ENCODE data around the gene DHRS12.

Gene DHRS12

DNA sequence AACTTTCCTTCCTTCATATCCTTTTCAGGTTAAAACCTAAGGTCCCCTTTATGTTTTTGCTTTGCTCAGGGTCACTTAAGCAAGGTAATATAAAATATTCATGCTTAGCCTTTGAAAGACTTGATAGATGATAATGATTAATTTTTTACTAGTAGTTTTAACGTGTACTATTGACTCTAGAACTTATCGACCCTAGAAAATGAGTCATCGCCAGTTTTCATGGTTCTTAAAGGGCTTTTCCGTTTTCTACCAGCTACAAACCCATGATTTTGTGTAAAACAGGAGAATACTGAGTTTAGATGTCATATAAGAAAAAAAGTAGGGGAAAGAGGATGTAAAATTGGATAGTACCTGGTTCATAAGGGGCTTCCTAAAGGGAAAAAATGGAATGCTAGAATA, 75.7 kb downstream of the DHRS12 start:
- no peak for FAIRE-seq
- DNase-seq (ENCODE audit: insufficient read length): no peak
- TF ChIP-seq TAF1 (IDR thresholded peaks at IDR 0.05; ENCODE audit: borderline replicate concordance, low read depth, low read length) (no peak), POLR2A (IDR thresholded peaks at IDR 0.05; ENCODE audit: low read depth, low read length) (no peak), POLR2AphosphoS5 (IDR thresholded peaks at IDR 0.05; ENCODE audit: low read depth, low read length) (no peak)

- FAIRE-seq (no peak), DNase-seq (ENCODE audit: insufficient read length) (no peak)
- no peak for TF ChIP-seq TAF1 (IDR thresholded peaks at IDR 0.05; ENCODE audit: borderline replicate concordance, low read depth, low read length)
- TF ChIP-seq POLR2AphosphoS5 (IDR thresholded peaks at IDR 0.05; ENCODE audit: low read depth, low read length): no peak
- TF ChIP-seq POLR2A (IDR thresholded peaks at IDR 0.05; ENCODE audit: low read depth, low read length): no peak
Measured at GRCh38 chr13:51727634-51728274, 76.2 kb downstream of the DHRS12 start.

- no peak for DNase-seq (ENCODE audit: insufficient read length)
- TF ChIP-seq POLR2AphosphoS5 (IDR thresholded peaks at IDR 0.05; ENCODE audit: low read depth, low read length): no peak
- no peak for TF ChIP-seq POLR2A (IDR thresholded peaks at IDR 0.05; ENCODE audit: low read depth, low read length)
- no peak for TF ChIP-seq TAF1 (IDR thresholded peaks at IDR 0.05; ENCODE audit: borderline replicate concordance, low read depth, low read length)
- FAIRE-seq: no peak
Measured at GRCh38 chr13:51726446-51727193, 77.3 kb downstream of the DHRS12 start.

DNA sequence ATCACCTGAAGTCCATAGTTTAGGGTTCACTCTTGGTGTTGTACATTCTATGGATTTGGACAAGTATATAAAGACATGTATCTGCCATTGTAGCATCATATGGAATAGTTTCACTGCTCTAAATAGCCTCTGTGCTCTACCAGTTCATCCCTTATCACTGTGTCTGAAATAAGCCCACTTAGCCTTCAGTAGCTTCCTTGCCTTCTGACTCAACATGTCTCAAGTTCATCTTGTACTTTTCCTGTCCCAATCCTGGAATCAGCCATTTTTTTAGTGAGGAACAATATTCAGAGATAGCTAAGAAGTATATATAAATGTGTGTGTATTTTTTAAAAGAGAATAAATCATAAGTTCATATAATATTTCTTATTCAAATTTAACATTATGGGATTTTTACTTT, 79.2 kb downstream of the DHRS12 start:
- DNase-seq (ENCODE audit: insufficient read length) (no peak), FAIRE-seq (no peak)
- TF ChIP-seq POLR2AphosphoS5 (IDR thresholded peaks at IDR 0.05; ENCODE audit: low read depth, low read length) (no peak), TAF1 (IDR thresholded peaks at IDR 0.05; ENCODE audit: borderline replicate concordance, low read depth, low read length) (no peak), POLR2A (IDR thresholded peaks at IDR 0.05; ENCODE audit: low read depth, low read length) (no peak)

DNA sequence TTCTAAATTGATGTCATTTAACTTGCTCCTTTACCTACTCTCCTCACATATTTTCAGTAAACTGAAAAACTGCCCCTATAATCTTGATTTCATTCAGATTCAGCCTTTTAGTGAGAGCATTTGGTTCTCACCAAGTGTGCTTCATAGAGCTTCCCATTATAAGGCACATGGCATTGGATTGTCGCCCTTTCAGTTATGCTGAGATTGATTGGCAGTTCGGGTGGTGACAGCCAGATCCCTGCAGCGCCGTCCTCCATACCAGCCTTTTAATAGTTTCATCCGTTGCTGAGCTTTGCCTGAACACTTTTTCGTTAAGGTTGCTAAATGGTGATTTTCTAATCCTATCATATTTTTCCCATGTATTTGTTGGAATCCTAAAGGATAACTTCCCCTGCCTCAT, 80.4 kb downstream of the DHRS12 start:
- TF ChIP-seq POLR2A (IDR thresholded peaks at IDR 0.05; ENCODE audit: low read depth, low read length) (no peak), POLR2AphosphoS5 (IDR thresholded peaks at IDR 0.05; ENCODE audit: low read depth, low read length) (no peak), TAF1 (IDR thresholded peaks at IDR 0.05; ENCODE audit: borderline replicate concordance, low read depth, low read length) (no peak)
- DNase-seq (ENCODE audit: insufficient read length) (no peak), FAIRE-seq (no peak)

DNA sequence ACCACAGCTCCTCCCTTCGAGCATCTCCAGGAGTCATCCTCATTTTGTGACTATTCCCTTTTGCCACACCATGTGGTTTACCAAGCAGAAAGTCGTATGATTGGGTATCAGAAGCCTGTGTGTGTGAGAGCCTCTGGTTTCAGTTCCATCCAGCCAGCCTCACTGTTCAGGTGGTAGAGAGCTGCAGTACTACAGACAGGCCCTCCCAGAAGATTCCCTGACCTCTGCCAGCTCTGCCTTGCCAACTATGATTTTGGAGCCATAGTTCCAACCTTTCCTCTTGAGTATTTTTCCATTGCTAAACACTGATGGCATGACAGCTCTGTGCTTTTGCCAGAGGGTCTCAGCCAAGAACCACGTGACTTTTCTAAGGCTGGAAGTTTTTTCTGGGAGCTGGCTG, 82.5 kb downstream of the DHRS12 start:
- FAIRE-seq (peak; percentile 21), DNase-seq (ENCODE audit: insufficient read length) (no peak)
- TF ChIP-seq POLR2A (IDR thresholded peaks at IDR 0.05; ENCODE audit: low read depth, low read length) (no peak), TAF1 (IDR thresholded peaks at IDR 0.05; ENCODE audit: borderline replicate concordance, low read depth, low read length) (no peak), POLR2AphosphoS5 (IDR thresholded peaks at IDR 0.05; ENCODE audit: low read depth, low read length) (no peak)

DNA sequence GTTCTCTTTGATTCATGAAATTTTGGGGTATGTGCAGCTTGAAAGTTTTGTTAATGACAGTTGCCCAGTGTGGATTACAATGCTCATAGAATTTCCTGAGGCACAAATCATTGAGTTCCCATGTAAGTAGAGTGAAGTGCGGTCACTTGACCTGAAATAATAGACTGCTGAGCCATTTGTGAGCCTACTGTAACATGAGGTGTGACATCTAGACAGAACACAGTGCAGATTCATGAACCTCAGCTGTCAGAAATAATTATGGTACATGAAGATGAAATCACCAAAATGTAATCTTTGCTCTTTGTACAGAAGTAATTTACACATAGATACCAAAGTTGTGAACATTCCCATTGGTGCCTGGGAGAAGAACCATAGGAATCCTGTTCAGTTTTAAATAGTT, 84.6 kb downstream of the DHRS12 start:
- DNase-seq (ENCODE audit: insufficient read length): no peak
- TF ChIP-seq POLR2AphosphoS5 (IDR thresholded peaks at IDR 0.05; ENCODE audit: low read depth, low read length) (no peak), TAF1 (IDR thresholded peaks at IDR 0.05; ENCODE audit: borderline replicate concordance, low read depth, low read length) (no peak), POLR2A (IDR thresholded peaks at IDR 0.05; ENCODE audit: low read depth, low read length) (no peak)
- FAIRE-seq: no peak

All from GM12892 (cell line).